HL-60 (cell line): Measurements from ENCODE around the gene INPP5B.

Experiments used
- CTCF ChIP-seq: IDR thresholded peaks from one replicate; pipeline ENCODE4 v1.5.1; 2011; ENCODE audit warnings: low read length, control low read depth, inconsistent platforms; ENCODE audit not compliant: insufficient read depth
- GABPA ChIP-seq: IDR thresholded peaks from 2 replicates; pipeline ENCODE4 v1.6.1; 2012; ENCODE audit warnings: low read depth
- POLR2AphosphoS5 ChIP-seq: IDR thresholded peaks from 2 replicates; pipeline ENCODE4 v1.6.1; 2012; ENCODE audit warnings: low read depth
- SPI1 ChIP-seq: IDR thresholded peaks from 2 replicates; pipeline ENCODE4 v1.6.1; 2012; ENCODE audit warnings: low read depth, mild to moderate bottlenecking, borderline replicate concordance

GRCh38 chr1:37944816-37945215 lies 2.0 kb downstream of the INPP5B start:
- TF ChIP-seq CTCF, result no peak
- TF ChIP-seq GABPA, result no peak
- TF ChIP-seq SPI1, result no peak
- no peak for TF ChIP-seq POLR2AphosphoS5
